ENCODE data around the gene CNTRL. TPM values are rescaled to one million over a fixed set of nuclear protein-coding genes. Genes with fewer than 3 reads are reported as not detected.
"Not testable (repeated sequence)": the region's sequence is repeated elsewhere in the genome, so short reads cannot be mapped to it uniquely, and the experiment has no call there.

The CNTRL gene
- polyA plus RNA-seq, 1 experiment = 3.6 TPM

GRCh38 chr9:121120386-121120785, 45.6 kb downstream of the CNTRL start:
- POLR2A ChIA-PET = no interaction called here
- Histone ChIP-seq H3K4me3 (ENCODE audit: low read depth, low read length) (no peak overlapping the region), H3K27me3 (ENCODE audit: control insufficient read depth, insufficient read depth, low read length) (no peaks in the 10 kb centered on the region), H3K36me3 (ENCODE audit: control insufficient read depth, insufficient read depth, low read length) (no peaks in the 10 kb centered on the region)
- CTCF ChIA-PET = interaction anchor here (0.6 to 1.2 kb wide), 2 partner anchors 21 to 365 kb away, joined by 3 read pairs; no protein-coding TSS in a partner anchor
- TF ChIP-seq CTCF (IDR thresholded peaks at IDR 0.05; ENCODE audit: insufficient read depth, low read depth, low read length) = no peak
- DNase-seq (ENCODE audit: low read depth) = no peak

DNA sequence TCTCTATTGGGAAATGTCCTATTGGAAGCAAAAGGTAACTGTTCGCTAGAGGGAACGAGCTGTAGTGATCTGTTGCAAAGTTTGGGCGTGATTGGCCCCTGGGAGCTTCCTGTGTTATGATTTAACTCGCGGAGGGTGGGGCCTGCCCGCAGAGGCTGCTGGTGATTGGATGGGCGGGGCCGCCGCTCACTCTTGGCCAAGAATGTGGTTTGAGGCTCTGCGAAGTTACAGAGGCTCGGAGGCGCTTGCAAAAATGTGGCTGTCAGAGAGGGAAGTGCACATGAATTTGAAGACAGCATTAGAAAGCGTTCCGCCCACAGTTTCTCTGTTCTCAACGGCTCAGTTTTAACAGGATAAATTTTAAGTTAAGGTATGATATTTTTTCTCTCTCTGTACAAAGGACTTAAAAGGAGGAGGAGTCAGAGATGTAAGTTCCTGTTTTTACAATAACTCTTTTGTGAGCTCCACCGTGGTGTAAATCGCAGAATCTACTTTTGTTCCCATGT, 46.9 kb downstream of the CNTRL start:
- peak; percentile 37 for TF ChIP-seq CTCF (IDR thresholded peaks at IDR 0.05; ENCODE audit: insufficient read depth, low read depth, low read length)
- DNase-seq (ENCODE audit: low read depth) = peak; percentile 86

GRCh38 chr9:121122246-121123032, 47.7 kb downstream of the CNTRL start:
- DNase-seq (ENCODE audit: low read depth) = no peak
- H3K27me3 ChIP-seq (ENCODE audit: control insufficient read depth, insufficient read depth, low read length) = no peaks in the 10 kb centered on the region
- peak overlapping the region; percentile 46 for H3K4me3 ChIP-seq (ENCODE audit: low read depth, low read length)
- POLR2A ChIA-PET = interaction anchor here (0.6 kb wide), 1 partner anchor 64 kb away, joined by 6 read pairs; no protein-coding TSS in a partner anchor
- no peaks in the 10 kb centered on the region for H3K36me3 ChIP-seq (ENCODE audit: control insufficient read depth, insufficient read depth, low read length)
- CTCF ChIA-PET = interaction anchor here (0.6 to 1.4 kb wide), 3 partner anchors 11 to 44 kb away, joined by 3 to 5 read pairs (median 3); no protein-coding TSS in a partner anchor
- no peak for TF ChIP-seq CTCF (IDR thresholded peaks at IDR 0.05; ENCODE audit: insufficient read depth, low read depth, low read length)

More for the DNA sequence above, 46.9 kb downstream of the CNTRL start:
- Histone ChIP-seq H3K36me3 (ENCODE audit: control insufficient read depth, insufficient read depth, low read length) (no peaks in the 10 kb centered on the region), H3K4me3 (ENCODE audit: low read depth, low read length) (peak overlapping the region; percentile 46), H3K27me3 (ENCODE audit: control insufficient read depth, insufficient read depth, low read length) (no peaks in the 10 kb centered on the region)
- CTCF ChIA-PET = interaction anchor here (0.6 to 1.4 kb wide), 6 partner anchors 8 to 250 kb away, joined by 3 to 5 read pairs (median 3); no protein-coding TSS in a partner anchor
- POLR2A ChIA-PET = interaction anchor here (0.6 to 0.7 kb wide), 2 partner anchors 13 to 93 kb away, joined by 3 to 6 read pairs; no protein-coding TSS in a partner anchor

DNA sequence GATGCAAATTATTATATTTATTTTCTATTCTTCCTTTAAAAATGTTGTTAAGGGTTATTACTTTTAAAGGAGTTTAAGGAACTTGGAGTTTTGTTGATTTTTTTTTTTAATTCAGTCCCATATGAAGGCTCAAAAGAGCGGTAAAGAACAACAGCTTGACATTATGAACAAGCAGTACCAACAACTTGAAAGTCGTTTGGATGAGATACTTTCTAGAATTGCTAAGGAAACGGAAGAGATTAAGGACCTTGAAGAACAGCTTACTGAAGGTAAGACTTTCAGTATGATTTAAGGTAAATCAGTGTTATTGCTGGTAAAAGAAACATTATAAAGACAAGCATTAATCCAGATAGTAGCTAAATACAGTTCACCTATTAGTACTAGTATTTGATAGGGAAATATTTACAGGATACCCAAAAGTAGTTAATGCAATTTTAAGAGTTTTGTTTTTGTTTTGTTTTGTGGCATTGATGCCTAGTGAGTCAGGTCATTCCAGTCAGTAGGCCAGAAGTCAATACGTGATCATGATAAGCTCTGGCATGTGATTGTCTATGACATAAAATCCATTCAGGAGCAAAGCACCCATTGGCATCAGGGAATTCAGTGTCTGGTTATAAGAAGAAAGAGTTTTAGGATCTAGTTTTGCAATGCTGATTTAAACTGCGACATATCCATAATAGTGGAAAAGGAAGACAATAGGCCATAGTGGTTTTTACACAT, 49.2 kb downstream of the CNTRL start:
- no peak for TF ChIP-seq CTCF (IDR thresholded peaks at IDR 0.05; ENCODE audit: insufficient read depth, low read depth, low read length)
- POLR2A ChIA-PET = no interaction called here
- Histone ChIP-seq H3K36me3 (ENCODE audit: control insufficient read depth, insufficient read depth, low read length) (no peaks in the 10 kb centered on the region), H3K27me3 (ENCODE audit: control insufficient read depth, insufficient read depth, low read length) (no peaks in the 10 kb centered on the region), H3K4me3 (ENCODE audit: low read depth, low read length) (no peak overlapping the region)
- CTCF ChIA-PET = no interaction called here
- no peak for DNase-seq (ENCODE audit: low read depth)

GRCh38 chr9:121125590-121125989, 50.8 kb downstream of the CNTRL start:
- H3K27me3 ChIP-seq (ENCODE audit: control insufficient read depth, insufficient read depth, low read length) = no peaks in the 10 kb centered on the region
- no peak for DNase-seq (ENCODE audit: low read depth)
- no peaks in the 10 kb centered on the region for H3K36me3 ChIP-seq (ENCODE audit: control insufficient read depth, insufficient read depth, low read length)
- CTCF ChIA-PET = interaction anchor here (0.9 kb wide), 1 partner anchor 15 kb away, joined by 3 read pairs; no protein-coding TSS in a partner anchor
- TF ChIP-seq CTCF (IDR thresholded peaks at IDR 0.05; ENCODE audit: insufficient read depth, low read depth, low read length) = no peak
- POLR2A ChIA-PET = no interaction called here
- no peak overlapping the region for H3K4me3 ChIP-seq (ENCODE audit: low read depth, low read length)

- H3K27me3 ChIP-seq (ENCODE audit: control insufficient read depth, insufficient read depth, low read length); H3K4me3 ChIP-seq (ENCODE audit: low read depth, low read length); POLR2A ChIA-PET; DNase-seq (ENCODE audit: low read depth); H3K36me3 ChIP-seq (ENCODE audit: control insufficient read depth, insufficient read depth, low read length): not testable (repeated sequence)
- CTCF ChIA-PET = interaction anchor here (1.5 kb wide), 1 partner anchor 8 kb away, joined by 3 read pairs; no protein-coding TSS in a partner anchor
Measured at GRCh38 chr9:121129384-121129783, 54.6 kb downstream of the CNTRL start.

All from BJ (cell line).